SK-N-SH treated with all-trans-retinoic acid at 6 μM for 48 hours (cell line): Measurements from ENCODE around the gene NLRP9.

Experiments
- ARNTL ChIP-seq: fragments of 450-650 bp; formaldehyde crosslinking; IDR thresholded peaks from 2 replicates; pipeline ENCODE4 v1.5.0; 2020; ENCODE audit warnings: low read depth, mild to moderate bottlenecking, moderate library complexity, borderline replicate concordance
- BACH2 ChIP-seq: fragments of 250-450 bp; sonication (Bioruptor Pico); IDR thresholded peaks from 2 replicates; pipeline ENCODE4 v1.9.0; 2021; ENCODE audit warnings: mild to moderate bottlenecking, borderline replicate concordance
- CREB5 ChIP-seq: fragments of 250-450 bp; sonication (Bioruptor Pico); IDR thresholded peaks from 2 replicates; pipeline ENCODE4 v1.5.1; 2020; ENCODE audit warnings: low read depth, mild to moderate bottlenecking, moderate library complexity
- CSDC2 ChIP-seq: fragments of 250-450 bp; sonication (Bioruptor Pico); IDR thresholded peaks from 2 replicates; pipeline ENCODE4 v1.5.0; 2020; ENCODE audit warnings: mild to moderate bottlenecking, moderate library complexity
- PPARA ChIP-seq: fragments of 250-450 bp; sonication (Bioruptor Pico); IDR thresholded peaks from 2 replicates; pipeline ENCODE4 v1.5.0; 2020; ENCODE audit warnings: mild to moderate bottlenecking, borderline replicate concordance
- RARB ChIP-seq: fragments of 250-450 bp; sonication (Bioruptor Pico); IDR thresholded peaks from 2 replicates; pipeline ENCODE4 v1.8.0; 2021; ENCODE audit warnings: mild to moderate bottlenecking, moderate library complexity
- TCF4 ChIP-seq: fragments of 250-450 bp; sonication (Bioruptor Pico); IDR thresholded peaks from 2 replicates; pipeline ENCODE4 v1.8.0; 2021; ENCODE audit warnings: mild to moderate bottlenecking, moderate library complexity, borderline replicate concordance
- ZFP3 ChIP-seq: fragments of 250-450 bp; sonication (Bioruptor Pico); IDR thresholded peaks from 2 replicates; pipeline ENCODE4 v1.5.0; 2020; ENCODE audit warnings: mild to moderate bottlenecking, moderate library complexity
- TF ChIP-seq, protein P1 (sequence below): fragments of 250-450 bp; sonication (Bioruptor Pico); IDR thresholded peaks from 2 replicates; pipeline ENCODE4 v1.8.0; 2020; ENCODE audit warnings: mild to moderate bottlenecking, moderate library complexity, borderline replicate concordance
- TF ChIP-seq, protein P2 (sequence below): fragments of 250-450 bp; sonication (Bioruptor Pico); IDR thresholded peaks from 2 replicates; pipeline ENCODE4 v1.5.1; 2021; ENCODE audit warnings: mild to moderate bottlenecking, moderate library complexity

- TF ChIP-seq ARNTL, result no peak
- TF ChIP-seq CSDC2 (CRISPR knock-in tag), result no peak
- TF ChIP-seq, protein P1, sequence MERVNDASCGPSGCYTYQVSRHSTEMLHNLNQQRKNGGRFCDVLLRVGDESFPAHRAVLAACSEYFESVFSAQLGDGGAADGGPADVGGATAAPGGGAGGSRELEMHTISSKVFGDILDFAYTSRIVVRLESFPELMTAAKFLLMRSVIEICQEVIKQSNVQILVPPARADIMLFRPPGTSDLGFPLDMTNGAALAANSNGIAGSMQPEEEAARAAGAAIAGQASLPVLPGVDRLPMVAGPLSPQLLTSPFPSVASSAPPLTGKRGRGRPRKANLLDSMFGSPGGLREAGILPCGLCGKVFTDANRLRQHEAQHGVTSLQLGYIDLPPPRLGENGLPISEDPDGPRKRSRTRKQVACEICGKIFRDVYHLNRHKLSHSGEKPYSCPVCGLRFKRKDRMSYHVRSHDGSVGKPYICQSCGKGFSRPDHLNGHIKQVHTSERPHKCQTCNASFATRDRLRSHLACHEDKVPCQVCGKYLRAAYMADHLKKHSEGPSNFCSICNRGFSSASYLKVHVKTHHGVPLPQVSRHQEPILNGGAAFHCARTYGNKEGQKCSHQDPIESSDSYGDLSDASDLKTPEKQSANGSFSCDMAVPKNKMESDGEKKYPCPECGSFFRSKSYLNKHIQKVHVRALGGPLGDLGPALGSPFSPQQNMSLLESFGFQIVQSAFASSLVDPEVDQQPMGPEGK (CRISPR knock-in tag), result no peak
- TF ChIP-seq CREB5 (CRISPR knock-in tag), result no peak
- TF ChIP-seq, protein P2, sequence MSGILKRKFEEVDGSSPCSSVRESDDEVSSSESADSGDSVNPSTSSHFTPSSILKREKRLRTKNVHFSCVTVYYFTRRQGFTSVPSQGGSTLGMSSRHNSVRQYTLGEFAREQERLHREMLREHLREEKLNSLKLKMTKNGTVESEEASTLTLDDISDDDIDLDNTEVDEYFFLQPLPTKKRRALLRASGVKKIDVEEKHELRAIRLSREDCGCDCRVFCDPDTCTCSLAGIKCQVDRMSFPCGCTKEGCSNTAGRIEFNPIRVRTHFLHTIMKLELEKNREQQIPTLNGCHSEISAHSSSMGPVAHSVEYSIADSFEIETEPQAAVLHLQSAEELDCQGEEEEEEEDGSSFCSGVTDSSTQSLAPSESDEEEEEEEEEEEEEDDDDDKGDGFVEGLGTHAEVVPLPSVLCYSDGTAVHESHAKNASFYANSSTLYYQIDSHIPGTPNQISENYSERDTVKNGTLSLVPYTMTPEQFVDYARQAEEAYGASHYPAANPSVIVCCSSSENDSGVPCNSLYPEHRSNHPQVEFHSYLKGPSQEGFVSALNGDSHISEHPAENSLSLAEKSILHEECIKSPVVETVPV (CRISPR knock-in tag), result no peak
- TF ChIP-seq PPARA, result no peak
- no peak for TF ChIP-seq ZFP3 (CRISPR knock-in tag)
- no peak for TF ChIP-seq RARB (CRISPR knock-in tag)
- TF ChIP-seq BACH2 (CRISPR knock-in tag), result no peak
- TF ChIP-seq TCF4 (CRISPR knock-in tag), result no peak
Observed at GRCh38 chr19:55694241-55694655, 44.0 kb downstream of the NLRP9 start.
